HG03196 (cell line): ENCODE results near the gene MTMR10.
A peak's percentile ranks its signal among the peaks of the same experiment; 100 is the strongest.

ENCODE experiments used
- ATAC-seq: cut with Tn5 transposase; IDR thresholded peaks from one replicate; pipeline ENCODE4 v1.9.1; 2021; ENCODE audit not compliant: unreplicated experiment

Gene MTMR10

DNA sequence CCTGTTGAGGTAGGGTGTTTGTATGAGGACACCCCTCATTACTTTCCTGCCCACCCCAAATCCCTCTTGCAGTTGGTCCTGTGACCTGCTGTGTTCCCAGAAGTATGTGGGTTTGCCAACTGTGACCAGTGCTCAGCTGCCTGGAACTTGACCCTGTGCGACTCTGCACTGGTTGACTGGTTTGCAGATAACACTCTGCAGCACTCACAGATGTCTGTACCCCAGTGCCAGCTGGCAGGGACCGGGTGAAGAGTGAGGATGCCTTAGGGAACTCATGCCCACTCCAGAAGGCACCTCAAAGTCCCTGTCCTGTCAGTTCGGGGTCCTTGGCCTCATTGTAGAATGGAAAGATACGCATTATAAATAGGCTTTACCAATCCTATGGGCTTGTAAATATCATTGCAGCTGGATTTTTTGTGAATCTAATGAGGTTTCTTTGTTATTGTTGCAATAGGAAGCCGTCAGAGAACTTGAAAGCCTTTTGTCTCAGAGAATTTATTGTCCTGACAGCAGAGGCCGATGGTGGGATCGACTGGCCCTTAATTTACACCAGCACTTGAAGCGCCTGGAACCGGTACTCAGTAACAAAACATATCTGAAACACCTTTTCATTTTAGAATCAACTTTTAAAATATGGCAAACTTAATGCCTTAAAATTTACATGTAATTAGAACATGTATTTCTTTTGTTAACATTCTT, 69.5 kb downstream of the MTMR10 start:
- no peak for ATAC-seq

GRCh38 chr15:30921106-30921505, 70.3 kb downstream of the MTMR10 start:
- ATAC-seq = no peak

- no peak for ATAC-seq
These were observed 71.4 kb downstream of the MTMR10 start for GRCh38 chr15:30919877-30920550.

- no peak for ATAC-seq
These were observed 73.1 kb downstream of the MTMR10 start for GRCh38 chr15:30918366-30918765.

DNA sequence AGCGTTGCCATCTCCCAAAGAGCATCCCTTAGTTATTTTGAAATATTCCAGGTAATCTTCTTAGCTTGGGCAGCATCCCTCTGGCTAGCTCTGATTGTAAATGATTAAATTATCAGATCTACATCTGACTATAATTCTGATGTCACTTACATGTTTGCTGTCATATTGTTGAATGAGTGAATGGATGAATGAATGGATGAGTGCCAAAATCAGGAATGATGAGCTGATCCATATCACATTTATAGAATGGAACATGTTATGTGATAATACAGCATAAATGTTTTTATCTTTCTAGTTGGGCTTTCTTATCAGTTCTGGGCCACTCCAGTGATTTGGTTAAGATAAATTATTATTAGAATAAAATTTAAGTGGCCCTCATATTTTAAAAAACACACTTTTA, 73.8 kb downstream of the MTMR10 start:
- no peak for ATAC-seq

GRCh38 chr15:30917013-30917412, 74.4 kb downstream of the MTMR10 start:
- no peak for ATAC-seq

DNA sequence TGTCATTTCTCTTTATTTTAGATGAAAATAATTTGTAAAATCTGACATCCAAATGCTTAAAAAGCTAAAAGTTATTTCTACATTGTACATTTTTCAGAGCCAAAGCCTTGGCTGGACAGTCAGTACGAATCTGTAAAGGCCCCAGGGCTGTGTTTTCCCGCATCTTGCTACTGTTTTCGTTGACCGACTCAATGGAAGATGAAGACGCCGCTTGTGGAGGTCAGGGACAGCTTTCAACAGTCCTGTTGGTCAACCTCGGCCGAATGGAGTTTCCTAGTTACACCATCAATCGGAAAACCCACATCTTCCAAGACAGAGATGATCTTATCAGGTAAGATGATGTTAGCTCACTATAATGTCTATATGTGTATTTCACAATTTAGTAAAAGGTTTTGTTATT, 77.7 kb downstream of the MTMR10 start:
- ATAC-seq = no peak

DNA sequence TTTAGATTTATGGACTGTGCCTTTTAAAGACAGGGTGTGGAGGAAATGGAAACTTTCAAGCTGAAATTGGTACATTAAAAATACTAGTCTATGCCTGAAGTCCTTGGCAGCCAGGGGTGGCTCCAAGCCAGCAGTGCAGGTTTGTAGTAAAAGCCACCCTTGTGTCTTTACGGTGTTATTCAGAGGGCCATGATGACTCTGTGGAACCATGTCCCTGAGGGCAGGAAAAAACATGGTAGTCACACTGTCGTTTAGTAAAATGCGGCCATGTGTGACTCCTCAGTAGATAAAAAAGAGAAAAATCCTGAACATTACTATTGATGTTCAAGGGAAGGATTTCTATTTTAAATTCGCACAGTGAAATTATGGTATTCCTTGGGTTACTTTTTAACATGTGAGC, 85.1 kb downstream of the MTMR10 start:
- no peak for ATAC-seq

GRCh38 chr15:30905821-30906220, 85.6 kb downstream of the MTMR10 start:
- no peak for ATAC-seq

DNA sequence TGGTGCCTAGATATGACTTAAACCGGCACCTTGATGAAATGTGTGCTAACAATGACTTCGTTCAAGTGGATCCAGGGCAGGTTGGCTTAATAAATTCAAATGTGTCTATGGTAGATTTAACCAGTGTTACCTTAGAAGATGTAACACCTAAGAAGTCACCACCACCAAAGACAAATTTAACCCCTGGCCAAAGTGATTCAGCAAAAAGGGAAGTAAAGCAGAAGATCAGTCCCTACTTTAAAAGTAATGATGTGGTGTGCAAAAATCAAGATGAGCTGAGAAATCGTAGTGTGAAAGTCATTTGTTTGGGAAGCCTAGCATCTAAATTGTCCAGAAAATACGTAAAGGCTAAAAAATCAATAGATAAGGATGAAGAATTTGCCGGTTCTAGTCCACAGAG, 86.6 kb downstream of the MTMR10 start:
- ATAC-seq = no peak

DNA sequence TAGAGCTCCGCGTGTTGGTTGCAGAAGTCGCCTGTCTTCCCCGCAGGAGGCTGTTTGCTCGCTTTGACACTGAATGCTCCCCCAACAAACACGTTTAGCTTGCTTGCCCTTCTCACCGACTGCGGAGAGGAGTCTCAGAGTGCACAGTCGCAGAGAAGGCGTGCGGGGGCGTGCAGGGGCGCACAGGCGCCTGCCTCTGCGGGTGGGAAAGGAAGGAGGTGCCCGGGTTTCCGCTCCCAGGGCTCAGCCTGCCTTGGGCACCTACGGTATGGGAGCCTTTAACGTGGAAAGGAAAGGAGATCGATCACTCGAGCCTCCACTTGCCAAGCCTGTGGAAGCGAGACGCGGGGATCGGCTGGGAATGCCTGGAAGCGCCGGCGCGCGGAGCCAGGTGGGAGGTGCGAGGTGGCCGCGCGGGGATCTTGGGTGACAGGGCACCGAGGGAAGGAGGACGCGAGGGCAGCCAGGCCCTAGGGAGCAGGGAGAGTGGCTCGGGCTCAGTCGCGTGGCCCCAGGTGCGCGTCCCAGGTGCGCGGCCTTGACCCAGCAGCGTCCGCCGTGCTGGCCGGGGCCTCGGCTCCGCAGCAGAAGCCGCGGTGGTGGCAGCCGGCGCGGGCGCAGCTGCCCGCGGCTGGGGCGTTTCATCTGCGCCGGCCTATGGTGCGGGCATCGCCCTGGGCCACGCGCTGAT, 87.8 kb downstream of the MTMR10 start, which contains the start of gene FAN1:
Gene FAN1 (plus strand): TSS at position 419 of the 691 bp plus-strand sequence. CDS start 749 bp downstream, outside the sequence.
- peak; percentile 93 for ATAC-seq

DNA sequence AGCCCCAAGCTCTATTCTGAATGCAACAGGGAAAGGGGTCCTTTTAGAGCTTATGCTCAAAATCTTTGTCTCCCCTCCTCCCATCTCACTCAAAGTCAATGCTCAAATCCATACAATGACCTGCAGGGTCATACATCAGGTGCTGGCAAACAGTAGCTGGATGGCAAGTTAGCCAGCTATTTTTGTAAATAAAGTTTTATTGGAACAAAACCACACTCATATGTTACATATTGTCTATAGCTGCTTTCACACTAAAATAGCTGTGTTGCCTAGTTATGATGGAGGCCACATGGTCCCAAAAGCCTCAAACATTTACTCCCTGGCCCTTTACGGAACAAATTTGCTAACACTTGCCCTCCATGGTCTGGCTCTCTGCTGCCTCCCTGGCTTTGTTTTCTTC, 89.5 kb downstream of the MTMR10 start:
- ATAC-seq = no peak

DNA sequence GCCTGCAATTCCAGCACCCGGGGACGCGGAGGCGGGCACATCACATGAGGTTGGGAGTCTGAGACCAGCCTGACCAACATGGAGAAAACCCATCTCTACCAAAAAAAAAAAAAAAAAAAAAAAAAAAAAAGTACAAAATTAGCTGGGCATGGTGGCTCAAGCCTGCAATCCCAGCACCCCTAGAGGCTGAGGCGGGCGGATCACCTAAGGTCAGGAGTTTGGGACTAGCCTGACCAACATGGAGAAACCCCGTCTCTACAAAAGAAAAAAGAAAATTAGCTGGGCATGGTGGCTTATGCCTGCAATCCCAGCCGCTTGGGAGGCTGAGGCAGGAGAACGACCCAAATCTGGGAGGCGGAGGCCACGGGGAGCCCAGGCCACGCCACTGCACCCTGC, 95.2 kb downstream of the MTMR10 start:
- no peak for ATAC-seq

DNA sequence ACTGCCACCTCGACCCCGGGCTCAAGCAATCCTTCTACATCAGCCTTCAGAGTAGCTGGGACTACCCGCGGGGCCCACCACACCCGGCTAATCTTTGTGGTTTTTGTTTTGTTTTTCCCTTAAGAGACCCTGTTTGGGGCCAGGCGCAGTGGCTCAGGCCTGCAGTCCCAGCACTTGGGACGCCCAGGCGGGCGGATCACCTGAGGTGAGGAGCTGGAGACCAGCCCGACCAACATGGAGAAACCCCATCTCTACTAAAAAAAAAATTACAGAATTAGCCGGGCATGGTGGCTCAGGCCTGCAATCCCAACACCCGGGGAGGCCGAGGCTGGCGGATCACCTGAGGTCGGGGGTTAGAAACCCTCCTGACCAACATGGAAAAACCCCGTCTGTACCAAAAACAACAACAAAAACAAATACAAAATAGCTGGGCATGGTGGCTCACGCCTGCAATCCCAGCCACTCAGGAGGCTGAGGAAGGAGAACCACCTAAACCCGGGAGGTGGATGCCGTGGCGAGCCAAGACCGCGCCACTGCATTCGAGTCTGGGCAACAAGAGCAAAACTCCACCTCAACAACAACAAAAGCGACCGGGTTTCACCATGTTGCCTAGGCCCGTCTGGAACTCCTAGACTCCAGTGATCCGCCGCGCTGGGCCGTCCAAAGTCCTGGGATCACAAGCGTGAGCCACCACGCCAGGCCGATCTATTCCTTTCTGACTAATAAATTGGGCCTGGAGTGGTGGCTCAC, 95.8 kb downstream of the MTMR10 start:
- ATAC-seq = no peak

DNA sequence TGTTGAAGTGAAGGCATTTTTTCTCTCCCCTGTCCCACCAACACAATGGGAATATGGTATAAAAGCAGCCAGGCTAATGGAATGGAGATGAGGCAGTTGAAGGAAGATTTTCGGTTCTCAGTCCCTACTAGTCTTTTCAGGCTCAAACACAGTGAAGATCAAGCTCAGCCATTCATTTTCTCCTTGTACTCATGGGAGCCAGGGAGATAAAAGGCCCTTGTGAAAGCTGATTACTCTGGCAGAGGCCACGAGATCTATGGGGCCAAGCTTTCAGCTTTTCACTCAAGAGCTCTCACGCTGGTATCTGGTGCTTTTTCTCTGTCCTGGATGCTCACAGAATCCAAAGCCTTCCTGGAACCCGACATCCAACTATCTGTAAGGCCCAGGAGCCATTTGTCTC, 102.2 kb downstream of the MTMR10 start:
- ATAC-seq = no peak
